Psoas muscle (tissue), 8 donors: ENCODE measurements around the gene UBE2F. TPM values are rescaled to one million over a fixed set of nuclear protein-coding genes. Genes with fewer than 3 reads are reported as not detected.

Experiments
- ATAC-seq, 4 donors: fragments of 200-7000 bp; cut with Tn5 transposase; one replicate each; pipeline ENCODE4 v1.9.1; 2020; ENCODE audit warnings: moderate library complexity in 3 of 4, mild to moderate bottlenecking in 2 of 4
- DNase-seq, 2 donors: peaks; one replicate each; pipeline ENCODE4 v3.0.0-alpha.2; 2020
- H3K27ac ChIP-seq: fragments of 200-600 bp; one replicate; pipeline ENCODE4 v1.8.0; 2022
- H3K27me3 ChIP-seq, 3 donors: fragments of 200-600 bp in 1 of 3; one replicate each; pipeline versions ENCODE4 v1.6.1 to v1.8.0; 2013 to 2022; ENCODE audit warnings: low read length in 2 of 3, mild to moderate bottlenecking in 2 of 3, moderate library complexity in 1 of 3; ENCODE audit not compliant: insufficient read depth in 3 of 3
- H3K36me3 ChIP-seq, 2 donors: fragments of 200-600 bp in 1 of 2; one replicate each; pipeline versions ENCODE4 v1.6.1 to v1.8.0; 2013 to 2022; ENCODE audit warnings: low read depth in 1 of 2, mild to moderate bottlenecking in 1 of 2, moderate library complexity in 1 of 2; ENCODE audit not compliant: insufficient read depth in 1 of 2
- H3K4me1 ChIP-seq: fragments of 200-600 bp; one replicate; pipeline ENCODE4 v1.8.0; 2022
- H3K4me3 ChIP-seq: fragments of 200-600 bp; one replicate; pipeline ENCODE4 v1.8.0; 2022; ENCODE audit warnings: mild to moderate bottlenecking
- H3K9me3 ChIP-seq: fragments of 200-600 bp; one replicate; pipeline ENCODE4 v1.8.0; 2022
- CTCF ChIP-seq: fragments of 200-600 bp; IDR thresholded peaks from one replicate; pipeline ENCODE4 v1.8.0; 2022; ENCODE audit warnings: antibody characterized with exemption
- WGBS, 3 donors: extraction: QIAGEN DNeasy Blood & Tissue Kit; methylation state at CpG; one replicate each; pipeline versions ENCODE4 v1.1.6 to v1.1.7; 2013; 5-methylcytosine and 5-hydroxymethylcytosine counted together
- intact Hi-C, 2 donors: fragments of 100-400 bp; cut with DNase I; formaldehyde crosslinking; loops; one replicate each; pipeline versions ENCODE4 v1.11.0 to v1.14.2; 2022
- polyA plus RNA-seq, 3 donors: library from polyadenylated mRNA; stranded (reverse); fragments of 200-250 nt; gene quantifications; one replicate each; pipeline ENCODE4 v1.2.3, GENCODE V29; 2013
- total RNA-seq, 4 donors: library from RNA; stranded (reverse); fragmentation: NEBNext Ultra II Directional in 2 of 4; extraction: Animal tissue kit (Norgen Biotek cat#: 25700) in 2 of 4; gene quantifications; one replicate each; pipeline versions ENCODE4 v1.2.1 to v1.2.4, GENCODE V29; 2021 to 2023
- donor health status: healthy with polysubstance abuse.
- donor health status: DM: no; HTN: no; CAD: no; lungs with moderate emphysema.
- donor health status: Bipolar disorder and iron deficiency.
- donor health status: healthy.
- donor health status: DM: yes; HTN: yes; CAD: no.
- donor health status: DM: no; HTN: no; CAD: no.
- donor health status: DM: no; HTN: no; CAD: no.
- donor health status: DM: yes; HTN: yes; CAD: no.

Gene UBE2F
- total and polyA plus RNA-seq, 7 donors: 46.0 to 134 (median 67.5) TPM

GRCh38 chr2:237998530-237998929 lies 31.7 kb downstream of the UBE2F start:
- no peak for TF ChIP-seq CTCF
- ATAC-seq (no peak), DNase-seq (no peak)
- H3K9me3 ChIP-seq: peaks cover 10% of the 10 kb centered on the region
- 88 to 92% (median 88%) methylated on average over 4 of the region's 4 CpGs for WGBS, 3 donors
- no peaks in the 10 kb centered on the region for H3K27me3 ChIP-seq
- no peaks in the 10 kb centered on the region for H3K4me1 ChIP-seq
- H3K36me3 ChIP-seq: peaks cover under 1 to 30% of the 10 kb centered on the region in 2 donors
- intact Hi-C loops: no loop called here
- no peak overlapping the region for H3K27ac ChIP-seq
- no peak overlapping the region for H3K4me3 ChIP-seq

- Histone ChIP-seq H3K9me3 (peaks cover 10% of the 10 kb centered on the region), H3K27me3 (no peaks in the 10 kb centered on the region), H3K36me3 (peaks cover 5 to 9% of the 10 kb centered on the region in 2 donors), H3K4me3 (no peak overlapping the region), H3K27ac (no peak overlapping the region), H3K4me1 (no peaks in the 10 kb centered on the region)
- 83 to 87% (median 86%) methylated on average over 7 of the region's 7 CpGs for WGBS, 3 donors
- no peak for TF ChIP-seq CTCF
- no peak for ATAC-seq
- DNase-seq: no peak
- intact Hi-C loops: no loop called here
These were observed 36.6 kb downstream of the UBE2F start for GRCh38 chr2:238003234-238004031.

- no peaks in the 10 kb centered on the region for H3K27me3 ChIP-seq
- DNase-seq (no peak), ATAC-seq (no peak)
- no peak overlapping the region for H3K27ac ChIP-seq
- no peak overlapping the region for H3K4me3 ChIP-seq
- H3K4me1 ChIP-seq: no peaks in the 10 kb centered on the region
- peaks cover 10% of the 10 kb centered on the region for H3K9me3 ChIP-seq
- intact Hi-C loops: no loop called here
- peaks cover 5 to 9% of the 10 kb centered on the region in 2 donors for H3K36me3 ChIP-seq
- no peak for TF ChIP-seq CTCF
- WGBS, 3 donors: 96 to 98% (median 98%) methylated on average over 3 of the region's 3 CpGs
These were observed 37.4 kb downstream of the UBE2F start for GRCh38 chr2:238004077-238004830.

- H3K36me3 ChIP-seq: peaks cover 5 to 9% of the 10 kb centered on the region in 2 donors
- no peak for TF ChIP-seq CTCF
- H3K27me3 ChIP-seq: no peaks in the 10 kb centered on the region
- intact Hi-C loops: no loop called here
- no peaks in the 10 kb centered on the region for H3K4me1 ChIP-seq
- WGBS, 3 donors: 65 to 76% (median 66%) methylated on average over 1 of the region's 1 CpG
- DNase-seq: no peak
- no peaks in the 10 kb centered on the region for H3K9me3 ChIP-seq
- no peak overlapping the region for H3K27ac ChIP-seq
- no peak overlapping the region for H3K4me3 ChIP-seq
- ATAC-seq: no peak
These were observed 38.7 kb downstream of the UBE2F start for GRCh38 chr2:238005528-238005927.
